OCI-LY3 (cell line): Measurements from ENCODE around the gene C2orf92.

Experiments used
- EZH2phosphoT487 ChIP-seq: fragments of 200-600 bp; shearing (Covaris generic); IDR thresholded peaks from 2 replicates; pipeline ENCODE4 v1.6.1; 2018; ENCODE audit warnings: antibody characterized with exemption, mixed run types, low read depth
- TF ChIP-seq, protein P1 (sequence below): fragments of 200-600, 300-600 bp; sonication (generic); IDR thresholded peaks from 2 replicates; pipeline ENCODE4 v1.5.1; 2014; ENCODE audit warnings: antibody characterized with exemption, low read length, low read depth

- TF ChIP-seq, protein P1, sequence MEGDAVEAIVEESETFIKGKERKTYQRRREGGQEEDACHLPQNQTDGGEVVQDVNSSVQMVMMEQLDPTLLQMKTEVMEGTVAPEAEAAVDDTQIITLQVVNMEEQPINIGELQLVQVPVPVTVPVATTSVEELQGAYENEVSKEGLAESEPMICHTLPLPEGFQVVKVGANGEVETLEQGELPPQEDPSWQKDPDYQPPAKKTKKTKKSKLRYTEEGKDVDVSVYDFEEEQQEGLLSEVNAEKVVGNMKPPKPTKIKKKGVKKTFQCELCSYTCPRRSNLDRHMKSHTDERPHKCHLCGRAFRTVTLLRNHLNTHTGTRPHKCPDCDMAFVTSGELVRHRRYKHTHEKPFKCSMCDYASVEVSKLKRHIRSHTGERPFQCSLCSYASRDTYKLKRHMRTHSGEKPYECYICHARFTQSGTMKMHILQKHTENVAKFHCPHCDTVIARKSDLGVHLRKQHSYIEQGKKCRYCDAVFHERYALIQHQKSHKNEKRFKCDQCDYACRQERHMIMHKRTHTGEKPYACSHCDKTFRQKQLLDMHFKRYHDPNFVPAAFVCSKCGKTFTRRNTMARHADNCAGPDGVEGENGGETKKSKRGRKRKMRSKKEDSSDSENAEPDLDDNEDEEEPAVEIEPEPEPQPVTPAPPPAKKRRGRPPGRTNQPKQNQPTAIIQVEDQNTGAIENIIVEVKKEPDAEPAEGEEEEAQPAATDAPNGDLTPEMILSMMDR = no peak
- no peak for TF ChIP-seq EZH2phosphoT487
Observed at GRCh38 chr2:97703741-97704140, 34.2 kb downstream of the C2orf92 start.
